Mucosa of rectum (tissue), 2 donors: ENCODE data around the gene HSD17B2.
"Not testable (repeated sequence)": the region's sequence is repeated elsewhere in the genome, so short reads cannot be mapped to it uniquely, and the experiment has no call there.

Experiments
- H3K27ac ChIP-seq, 2 donors: one replicate each; pipeline ENCODE4 v1.7.0; 2013; ENCODE audit warnings: inconsistent platforms in 2 of 2, low read depth in 2 of 2, low read length in 2 of 2
- H3K27me3 ChIP-seq, 2 donors: one replicate each; pipeline ENCODE4 v1.7.0; 2013; ENCODE audit warnings: low read length in 2 of 2; ENCODE audit not compliant: control insufficient read depth in 2 of 2, insufficient read depth in 2 of 2
- H3K36me3 ChIP-seq, 2 donors: one replicate each; pipeline ENCODE4 v1.7.0; 2013; ENCODE audit warnings: low read length in 2 of 2; ENCODE audit not compliant: control insufficient read depth in 2 of 2, insufficient read depth in 2 of 2
- H3K4me1 ChIP-seq, 2 donors: one replicate each; pipeline ENCODE4 v1.7.0; 2013; ENCODE audit warnings: low read length in 2 of 2, mild to moderate bottlenecking in 1 of 2; ENCODE audit not compliant: control insufficient read depth in 2 of 2, insufficient read depth in 2 of 2
- H3K4me3 ChIP-seq, 2 donors: one replicate each; pipeline ENCODE4 v1.7.0; 2013; ENCODE audit warnings: low read length in 2 of 2
- H3K9ac ChIP-seq, 2 donors: one replicate each; pipeline ENCODE4 v1.7.0; 2013; ENCODE audit warnings: low read length in 2 of 2, low read depth in 1 of 2, mild to moderate bottlenecking in 1 of 2
- H3K9me3 ChIP-seq, 2 donors: one replicate each; pipeline ENCODE4 v1.7.0; 2013; ENCODE audit warnings: low read length in 2 of 2; ENCODE audit not compliant: control insufficient read depth in 2 of 2
- donor health status: healthy.
- donor health status: Normal muscosa, but diverticular disease.

HSD17B2 gene

GRCh38 chr16:82137822-82138167, 102.7 kb downstream of the HSD17B2 start:
- Histone ChIP-seq H3K36me3 (no peaks in the 10 kb centered on the region), H3K4me3 (no peak overlapping the region), H3K27me3 (no peaks in the 10 kb centered on the region), H3K27ac (no peak overlapping the region), H3K9me3 (no peaks in the 10 kb centered on the region), H3K4me1 (no peaks in the 10 kb centered on the region), H3K9ac (no peak overlapping the region)

- H3K9ac ChIP-seq: no peak overlapping the region
- H3K36me3 ChIP-seq: no peaks in the 10 kb centered on the region
- H3K27me3 ChIP-seq: no peaks in the 10 kb centered on the region
- H3K9me3 ChIP-seq: no peaks in the 10 kb centered on the region
- peak overlapping the region; percentile 22 to 49 for H3K4me3 ChIP-seq
- no peak overlapping the region for H3K27ac ChIP-seq
- H3K4me1 ChIP-seq: no peaks in the 10 kb centered on the region
These were observed 103.6 kb downstream of the HSD17B2 start for GRCh38 chr16:82138478-82139285.

- not testable (repeated sequence) for H3K36me3 ChIP-seq, H3K9me3 ChIP-seq, H3K9ac ChIP-seq, H3K4me1 ChIP-seq, H3K27me3 ChIP-seq, H3K27ac ChIP-seq
- H3K4me3 ChIP-seq: peak overlapping the region; percentile 22 to 49
These were observed 104.2 kb downstream of the HSD17B2 start for GRCh38 chr16:82139286-82139571.

- H3K4me1 ChIP-seq: no peaks in the 10 kb centered on the region
- no peaks in the 10 kb centered on the region for H3K27me3 ChIP-seq
- peaks cover 19 to 24% of the 10 kb centered on the region in 2 donors for H3K36me3 ChIP-seq
- no peak overlapping the region for H3K27ac ChIP-seq
- no peak overlapping the region for H3K9ac ChIP-seq
- no peak overlapping the region for H3K4me3 ChIP-seq
- no peaks in the 10 kb centered on the region for H3K9me3 ChIP-seq
These were observed 111.5 kb downstream of the HSD17B2 start for GRCh38 chr16:82146556-82146955.

- no peaks in the 10 kb centered on the region for H3K4me1 ChIP-seq
- H3K9ac ChIP-seq: no peak overlapping the region
- H3K4me3 ChIP-seq: no peak overlapping the region
- H3K36me3 ChIP-seq: peaks cover 19 to 24% of the 10 kb centered on the region in 2 donors
- no peaks in the 10 kb centered on the region for H3K27me3 ChIP-seq
- no peaks in the 10 kb centered on the region for H3K9me3 ChIP-seq
- no peak overlapping the region for H3K27ac ChIP-seq
These were observed 111.9 kb downstream of the HSD17B2 start for GRCh38 chr16:82146957-82147356.

- H3K4me1 ChIP-seq: peaks cover 0 to 3% of the 10 kb centered on the region in 2 donors
- H3K27me3 ChIP-seq: no peaks in the 10 kb centered on the region
- H3K9ac ChIP-seq: no peak overlapping the region
- no peak overlapping the region for H3K27ac ChIP-seq
- peaks cover 19 to 24% of the 10 kb centered on the region in 2 donors for H3K36me3 ChIP-seq
- H3K9me3 ChIP-seq: no peaks in the 10 kb centered on the region
- no peak overlapping the region for H3K4me3 ChIP-seq
These were observed 112.5 kb downstream of the HSD17B2 start for GRCh38 chr16:82147546-82147945.
